OCI-LY1 (cell line): ENCODE data around the gene FOXE3.

Source experiments
- H2AFZ ChIP-seq: fragments of 200-600 bp; sonication (generic), shearing (Covaris generic); 2 replicates; pipeline ENCODE4 v1.6.0; 2014; ENCODE audit warnings: antibody characterized with exemption, mild to moderate bottlenecking, low read length
- H3F3A ChIP-seq: fragments of 200-600 bp; sonication (generic), shearing (Covaris generic); 2 replicates; pipeline ENCODE4 v1.6.0; 2014; ENCODE audit warnings: mild to moderate bottlenecking, antibody characterized with exemption, low read length, moderate library complexity; ENCODE audit not compliant: insufficient read depth
- H3K27ac ChIP-seq: fragments of 200-600 bp; sonication (generic); 2 replicates; pipeline ENCODE4 v1.5.1; 2014; ENCODE audit warnings: low read length, mixed run types, mild to moderate bottlenecking, low read depth; ENCODE audit not compliant: poor library complexity, severe bottlenecking
- H3K27me3 ChIP-seq: fragments of 200-600 bp; sonication (generic); 2 replicates; pipeline ENCODE4 v1.6.0; 2014; ENCODE audit warnings: antibody characterized with exemption, mild to moderate bottlenecking, low read length, moderate library complexity; ENCODE audit not compliant: insufficient read depth
- H3K36me3 ChIP-seq: fragments of 200-600 bp; sonication (generic); 2 replicates; pipeline ENCODE4 v1.6.1; 2014; ENCODE audit warnings: mild to moderate bottlenecking, antibody characterized with exemption, low read length, moderate library complexity, mixed read lengths; ENCODE audit not compliant: insufficient read depth
- H3K4me1 ChIP-seq: fragments of 200-600 bp; sonication (generic); 2 replicates; pipeline ENCODE4 v1.5.1; 2014; ENCODE audit warnings: mild to moderate bottlenecking, low read length, moderate library complexity; ENCODE audit not compliant: insufficient read depth, severe bottlenecking
- H3K4me2 ChIP-seq: fragments of 200-600 bp; sonication (generic), shearing (Covaris generic); 2 replicates; pipeline ENCODE4 v1.6.1; 2014; ENCODE audit warnings: low read length
- H3K4me3 ChIP-seq: fragments of 200-600 bp; sonication (generic); 2 replicates; pipeline ENCODE4 v1.5.1; 2014; ENCODE audit warnings: low read length, low read depth, mild to moderate bottlenecking, mixed read lengths; ENCODE audit not compliant: poor library complexity, severe bottlenecking
- H3K79me2 ChIP-seq: fragments of 200-600 bp; shearing (Covaris generic); 2 replicates; pipeline ENCODE4 v1.6.1; 2016; ENCODE audit warnings: mixed run types, low read length, mixed read lengths; ENCODE audit not compliant: insufficient read depth
- H3K9ac ChIP-seq: fragments of 200-600 bp; sonication (generic), shearing (Covaris generic); 2 replicates; pipeline ENCODE4 v1.6.1; 2014; ENCODE audit warnings: mild to moderate bottlenecking, low read length, mixed read lengths
- H3K9me2 ChIP-seq: fragments of 200-600 bp; sonication (generic), shearing (Covaris generic); 2 replicates; pipeline ENCODE4 v1.6.1; 2014; ENCODE audit warnings: low read depth, mild to moderate bottlenecking, low read length, mixed read lengths
- H3K9me3 ChIP-seq: fragments of 200-600 bp; shearing (Covaris generic); 2 replicates; pipeline ENCODE4 v1.6.1; 2014; ENCODE audit warnings: low read length, mixed read lengths
- H4K20me1 ChIP-seq: fragments of 200-600 bp; sonication (generic), shearing (Covaris generic); 2 replicates; pipeline ENCODE4 v1.6.0; 2016; ENCODE audit warnings: mild to moderate bottlenecking, low read length; ENCODE audit not compliant: insufficient read depth
- EZH2 ChIP-seq: fragments of 200-600 bp; sonication (generic), shearing (Covaris generic); IDR thresholded peaks from 2 replicates; pipeline ENCODE4 v1.8.0; 2017; ENCODE audit warnings: borderline replicate concordance, mixed run types, mild to moderate bottlenecking, antibody characterized with exemption, low read length, moderate library complexity, mixed read lengths
- TF ChIP-seq, protein P1 (sequence below): fragments of 200-600 bp; sonication (generic), shearing (Covaris generic); IDR thresholded peaks from 2 replicates; pipeline ENCODE4 v1.5.1; 2017; ENCODE audit warnings: mild to moderate bottlenecking, antibody characterized with exemption, low read length, moderate library complexity, mixed read lengths

The FOXE3 gene

DNA sequence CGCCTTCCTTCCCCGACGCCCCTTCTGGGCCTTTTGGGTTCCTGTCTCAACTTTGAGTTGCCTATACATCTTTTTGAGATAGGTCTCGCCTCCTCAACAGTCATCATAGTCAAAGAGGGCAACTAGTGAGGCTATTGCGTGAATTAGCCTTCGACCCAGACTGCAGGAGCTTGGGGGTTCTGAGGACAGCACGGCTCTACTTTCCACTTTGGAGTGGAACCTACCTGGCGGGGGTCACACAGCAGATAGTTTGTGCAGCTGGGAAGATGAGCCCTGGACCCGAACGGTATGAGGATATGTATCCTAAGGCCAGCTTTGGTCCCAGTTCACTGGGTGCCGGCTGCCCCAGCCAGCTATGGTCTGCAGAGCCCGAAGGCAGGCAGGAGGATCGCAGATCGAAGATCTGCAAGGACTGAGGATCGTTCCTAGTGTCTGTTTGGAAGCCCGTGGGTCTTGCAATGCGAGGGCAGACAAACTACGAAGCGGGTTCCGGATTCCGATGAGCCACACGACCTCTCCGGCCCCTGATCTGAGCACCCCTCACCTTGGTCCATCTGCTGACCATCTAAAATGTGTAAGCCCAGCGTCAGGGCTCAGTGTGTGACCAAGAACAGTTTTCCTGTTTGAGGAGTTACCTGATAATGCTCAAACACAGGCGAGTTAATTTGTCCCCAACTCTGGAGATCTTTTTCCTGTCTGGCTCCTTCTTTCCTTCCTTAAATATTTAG lies 29.9 kb downstream of the FOXE3 start:
- H3K4me1 ChIP-seq: no peaks in the 10 kb centered on the region
- no peaks in the 10 kb centered on the region for H3K79me2 ChIP-seq
- no peaks in the 10 kb centered on the region for H3K9me3 ChIP-seq
- H3K27me3 ChIP-seq: peaks cover 6% of the 10 kb centered on the region
- H3K27ac ChIP-seq: no peak overlapping the region
- no peak overlapping the region for H2AFZ ChIP-seq
- no peaks in the 10 kb centered on the region for H3F3A ChIP-seq
- no peaks in the 10 kb centered on the region for H4K20me1 ChIP-seq
- no peak overlapping the region for H3K9ac ChIP-seq
- H3K4me3 ChIP-seq: no peak overlapping the region
- TF ChIP-seq, protein P1, sequence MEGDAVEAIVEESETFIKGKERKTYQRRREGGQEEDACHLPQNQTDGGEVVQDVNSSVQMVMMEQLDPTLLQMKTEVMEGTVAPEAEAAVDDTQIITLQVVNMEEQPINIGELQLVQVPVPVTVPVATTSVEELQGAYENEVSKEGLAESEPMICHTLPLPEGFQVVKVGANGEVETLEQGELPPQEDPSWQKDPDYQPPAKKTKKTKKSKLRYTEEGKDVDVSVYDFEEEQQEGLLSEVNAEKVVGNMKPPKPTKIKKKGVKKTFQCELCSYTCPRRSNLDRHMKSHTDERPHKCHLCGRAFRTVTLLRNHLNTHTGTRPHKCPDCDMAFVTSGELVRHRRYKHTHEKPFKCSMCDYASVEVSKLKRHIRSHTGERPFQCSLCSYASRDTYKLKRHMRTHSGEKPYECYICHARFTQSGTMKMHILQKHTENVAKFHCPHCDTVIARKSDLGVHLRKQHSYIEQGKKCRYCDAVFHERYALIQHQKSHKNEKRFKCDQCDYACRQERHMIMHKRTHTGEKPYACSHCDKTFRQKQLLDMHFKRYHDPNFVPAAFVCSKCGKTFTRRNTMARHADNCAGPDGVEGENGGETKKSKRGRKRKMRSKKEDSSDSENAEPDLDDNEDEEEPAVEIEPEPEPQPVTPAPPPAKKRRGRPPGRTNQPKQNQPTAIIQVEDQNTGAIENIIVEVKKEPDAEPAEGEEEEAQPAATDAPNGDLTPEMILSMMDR: no peak
- TF ChIP-seq EZH2: no peak
- H3K9me2 ChIP-seq: no peaks in the 10 kb centered on the region
- H3K4me2 ChIP-seq: no peak overlapping the region
- H3K36me3 ChIP-seq: no peaks in the 10 kb centered on the region

DNA sequence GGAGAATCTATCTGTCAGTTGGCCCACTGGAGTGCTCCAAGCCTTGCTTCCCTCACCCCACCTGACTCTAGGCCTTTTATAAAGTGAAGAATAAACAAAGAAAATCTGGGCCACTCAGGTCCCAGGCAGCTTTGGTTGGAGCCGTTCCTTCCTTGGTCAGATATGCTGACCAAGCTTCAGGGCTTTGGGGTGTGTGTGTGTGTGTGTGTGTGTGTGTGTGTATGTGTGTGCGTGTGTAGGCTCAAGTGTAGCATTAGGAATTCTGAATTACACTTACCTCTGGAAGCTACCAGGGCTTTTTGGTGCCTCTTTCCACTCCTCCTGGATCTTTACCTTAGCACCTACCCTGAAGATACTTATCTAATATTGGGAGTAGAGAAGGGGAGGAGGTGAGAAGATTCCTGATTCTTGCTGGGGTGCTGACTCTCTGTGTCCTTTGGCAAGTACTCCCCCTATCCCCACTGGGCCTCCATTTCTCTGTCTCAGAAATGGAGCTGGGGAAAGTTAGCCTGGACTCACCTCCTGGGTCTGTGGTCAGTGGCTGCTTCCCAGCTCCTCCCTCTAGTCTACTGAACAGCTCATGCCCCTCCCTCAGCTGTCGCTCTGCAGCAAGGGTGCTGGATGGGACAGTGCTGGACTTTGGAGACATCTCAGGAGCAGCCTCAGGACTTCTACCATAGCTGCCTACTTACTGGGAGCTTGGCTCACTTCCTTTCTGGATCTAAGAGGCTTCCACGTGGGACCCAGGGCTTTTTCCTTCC lies 32.6 kb downstream of the FOXE3 start:
- H3K4me2 ChIP-seq: no peak overlapping the region
- H3K9me2 ChIP-seq: no peaks in the 10 kb centered on the region
- peaks cover 6% of the 10 kb centered on the region; the same call in 1 of the 2 replicates for H3K27me3 ChIP-seq
- H3K79me2 ChIP-seq: no peaks in the 10 kb centered on the region
- H4K20me1 ChIP-seq: no peaks in the 10 kb centered on the region
- H3K36me3 ChIP-seq: no peaks in the 10 kb centered on the region
- H2AFZ ChIP-seq: no peak overlapping the region
- no peak overlapping the region for H3K9ac ChIP-seq
- no peaks in the 10 kb centered on the region for H3K4me1 ChIP-seq
- no peak overlapping the region for H3K4me3 ChIP-seq
- TF ChIP-seq, protein P1: no peak
- no peak for TF ChIP-seq EZH2
- no peaks in the 10 kb centered on the region for H3K9me3 ChIP-seq
- H3K27ac ChIP-seq: no peak overlapping the region
- H3F3A ChIP-seq: no peaks in the 10 kb centered on the region

DNA sequence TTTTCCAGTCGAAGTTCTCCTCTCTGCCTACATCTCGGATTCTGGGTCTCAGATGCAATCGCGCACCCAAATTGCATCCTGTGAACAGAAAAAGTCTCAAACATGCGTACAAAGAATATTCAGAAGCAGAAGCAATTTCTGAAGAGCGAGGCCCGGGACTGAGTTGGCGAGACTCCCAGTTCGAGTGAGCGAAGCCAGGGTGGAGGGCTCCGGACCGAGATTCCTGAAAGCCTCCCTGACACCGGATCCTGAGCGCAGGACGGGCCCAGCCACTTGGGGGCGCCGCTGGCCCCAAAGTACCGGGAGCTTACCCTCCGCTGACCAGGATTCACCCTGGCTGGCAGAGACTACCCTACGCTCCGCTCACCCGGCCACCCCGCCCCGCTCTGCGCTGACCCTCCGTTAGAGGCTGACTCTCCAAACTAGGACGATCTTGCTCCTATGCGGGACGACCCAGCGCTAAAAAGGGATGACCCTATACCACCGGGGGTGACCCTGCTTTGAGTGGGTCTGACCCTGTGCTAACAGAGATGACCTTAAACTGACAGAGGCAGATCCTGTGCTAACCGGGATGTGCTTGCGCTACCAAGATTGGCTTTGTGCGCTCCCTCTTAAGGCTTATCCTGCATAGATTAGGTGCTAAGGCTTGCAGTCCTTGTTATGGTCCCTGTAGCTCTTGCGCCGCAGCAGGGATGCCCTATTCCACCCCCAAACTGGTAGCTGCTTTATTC lies 33.9 kb downstream of the FOXE3 start:
- peaks cover 6% of the 10 kb centered on the region; the same call in 1 of the 2 replicates for H3K27me3 ChIP-seq
- no peak overlapping the region for H3K4me3 ChIP-seq
- H4K20me1 ChIP-seq: no peaks in the 10 kb centered on the region

More for the DNA sequence above, 33.9 kb downstream of the FOXE3 start:
- Histone ChIP-seq H3K9me3 (no peaks in the 10 kb centered on the region), H3K9ac (no peak overlapping the region), H2AFZ (no peak overlapping the region), H3K27ac (no peak overlapping the region), H3K79me2 (no peaks in the 10 kb centered on the region), H3F3A (no peaks in the 10 kb centered on the region), H3K4me2 (no peak overlapping the region), H3K36me3 (no peaks in the 10 kb centered on the region), H3K4me1 (no peaks in the 10 kb centered on the region), H3K9me2 (no peaks in the 10 kb centered on the region)
- TF ChIP-seq, protein P1: peak; percentile 35; the same call in 1 of the 2 replicates
- TF ChIP-seq EZH2: no peak
